GM18517 (cell line): Measurements from ENCODE around the gene STXBP6.
"Not testable (repeated sequence)": the region's sequence is repeated elsewhere in the genome, so short reads cannot be mapped to it uniquely, and the experiment has no call there.

Experiments used
- ATAC-seq: cut with Tn5 transposase; IDR thresholded peaks from one replicate; pipeline ENCODE4 v1.9.1; 2021; ENCODE audit warnings: mild to moderate bottlenecking, moderate library complexity; ENCODE audit not compliant: unreplicated experiment

The STXBP6 gene

GRCh38 chr14:24839617-24840203, 210.2 kb downstream of the STXBP6 start:
- no peak for ATAC-seq

- ATAC-seq = no peak
These were observed 210.9 kb downstream of the STXBP6 start for GRCh38 chr14:24838945-24839616.

- ATAC-seq = no peak
These were observed 212.5 kb downstream of the STXBP6 start for GRCh38 chr14:24837280-24838046.

GRCh38 chr14:24836324-24836723, 213.6 kb downstream of the STXBP6 start:
- not testable (repeated sequence) for ATAC-seq

GRCh38 chr14:24834956-24835355, 215.0 kb downstream of the STXBP6 start:
- ATAC-seq = no peak

GRCh38 chr14:24833385-24833784, 216.6 kb downstream of the STXBP6 start:
- no peak for ATAC-seq

GRCh38 chr14:24831677-24832076, 218.3 kb downstream of the STXBP6 start:
- ATAC-seq = no peak

GRCh38 chr14:24829862-24830261, 220.1 kb downstream of the STXBP6 start:
- ATAC-seq = no peak

GRCh38 chr14:24828486-24828885, 221.5 kb downstream of the STXBP6 start:
- no peak for ATAC-seq

- no peak for ATAC-seq
These were observed 223.6 kb downstream of the STXBP6 start for GRCh38 chr14:24826390-24826789.

- no peak for ATAC-seq
These were observed 229.3 kb downstream of the STXBP6 start for GRCh38 chr14:24820616-24821015.

- ATAC-seq = no peak
These were observed 231.1 kb downstream of the STXBP6 start for GRCh38 chr14:24818823-24819341.

GRCh38 chr14:24818058-24818822, 231.7 kb downstream of the STXBP6 start:
- no peak for ATAC-seq

- no peak for ATAC-seq
These were observed 232.5 kb downstream of the STXBP6 start for GRCh38 chr14:24817212-24818057.

- ATAC-seq = no peak
These were observed 233.1 kb downstream of the STXBP6 start for GRCh38 chr14:24816929-24817211.

GRCh38 chr14:24816011-24816928, 233.7 kb downstream of the STXBP6 start:
- ATAC-seq = no peak

GRCh38 chr14:24815543-24815942, 234.4 kb downstream of the STXBP6 start:
- no peak for ATAC-seq

- no peak for ATAC-seq
These were observed 235.0 kb downstream of the STXBP6 start for GRCh38 chr14:24814944-24815343.

GRCh38 chr14:24814346-24814745, 235.6 kb downstream of the STXBP6 start:
- no peak for ATAC-seq
